Measurements from ENCODE around the gene TFEB.

The TFEB gene

DNA sequence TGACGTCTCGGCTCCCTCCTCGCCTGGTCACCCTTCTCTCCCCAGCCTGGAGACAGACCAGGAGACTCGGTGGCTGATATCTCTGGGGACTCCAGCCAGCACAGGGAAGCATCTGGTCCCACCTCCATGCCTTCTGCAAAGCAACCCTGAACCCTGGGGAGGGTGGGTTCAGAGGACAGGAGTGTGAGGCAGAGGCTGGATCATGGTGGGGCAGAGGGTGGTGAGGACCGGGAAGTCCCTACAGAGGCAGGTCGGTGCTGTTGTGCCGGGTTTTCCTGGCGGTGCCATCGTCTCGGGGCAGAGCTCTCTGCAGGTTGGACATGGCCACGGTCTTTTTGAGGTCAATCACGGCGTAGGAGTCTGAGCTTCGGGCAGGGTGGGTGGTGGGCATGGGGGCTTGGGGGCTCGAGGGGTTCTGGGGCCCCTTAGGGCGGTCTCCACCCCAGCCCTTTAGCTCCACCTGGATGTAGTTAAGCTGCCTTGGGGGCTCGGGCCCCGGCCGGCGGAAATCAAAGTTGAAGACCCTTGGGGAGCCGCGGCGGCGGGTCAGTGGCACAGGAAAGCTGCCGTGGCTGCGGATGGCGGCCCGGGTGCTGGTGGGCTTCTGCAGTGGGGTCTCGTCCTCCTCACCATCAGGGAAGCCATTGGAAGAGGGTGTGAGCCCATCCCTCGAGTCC, 35.1 kb upstream of the TFEB start:
- no peak for DNase-seq
- Histone ChIP-seq H2AK5ac (ENCODE audit: low read length) (peak overlapping the region; percentile 31), H3K36me3 (ENCODE audit: control insufficient read depth in 1 of 2, insufficient read depth in 2 of 2, low read length in 2 of 2) (peaks cover 29 to 38% of the 10 kb centered on the region in 2 experiments), H4K91ac (ENCODE audit: low read depth, low read length) (peak overlapping the region; percentile 40), H3K79me2 (ENCODE audit: control insufficient read depth, insufficient read depth, low read length, poor library complexity) (peaks cover 4% of the 10 kb centered on the region), H3K23ac (ENCODE audit: low read length) (no peak overlapping the region), H4K8ac (ENCODE audit: low read depth, low read length) (no peak overlapping the region), H2BK120ac (ENCODE audit: insufficient read depth, low read length, poor library complexity) (no peak overlapping the region), H3K27me3 (ENCODE audit: insufficient read depth, low read length) (no peaks in the 10 kb centered on the region), H3K4me1 (ENCODE audit: control insufficient read depth in 1 of 2, insufficient read depth in 2 of 2, low read length in 2 of 2) (peaks cover 25 to 30% of the 10 kb centered on the region in 2 experiments), H3K9me3 (ENCODE audit: insufficient read depth, low read depth, low read length) (no peaks in the 10 kb centered on the region), H3K18ac (ENCODE audit: low read length) (no peak overlapping the region), H3K79me1 (ENCODE audit: low read length) (peaks cover 22% of the 10 kb centered on the region), H3K4ac (ENCODE audit: low read depth, low read length) (no peak overlapping the region), H3K9ac (ENCODE audit: low read length) (no peak overlapping the region), H3K27ac (ENCODE audit: low read depth, low read length) (no peak overlapping the region), H2AFZ (ENCODE audit: insufficient read depth, low read length, poor library complexity) (no peak overlapping the region), H3K14ac (ENCODE audit: low read length) (peak overlapping the region; percentile 4), H3K4me2 (ENCODE audit: low read length) (no peak overlapping the region), H3K4me3 (ENCODE audit: low read depth, low read length) (no peak overlapping the region), H2BK5ac (ENCODE audit: low read depth, low read length, poor library complexity) (no peak overlapping the region), H2BK12ac (ENCODE audit: low read length) (peak overlapping the region; percentile 25), H4K12ac (ENCODE audit: low read depth, low read length) (no peak overlapping the region)
- no CpG with 5 or more reads among the region's 30 CpGs for WGBS (ENCODE audit: extremely low coverage, insufficient coverage, insufficient read length)

DNA sequence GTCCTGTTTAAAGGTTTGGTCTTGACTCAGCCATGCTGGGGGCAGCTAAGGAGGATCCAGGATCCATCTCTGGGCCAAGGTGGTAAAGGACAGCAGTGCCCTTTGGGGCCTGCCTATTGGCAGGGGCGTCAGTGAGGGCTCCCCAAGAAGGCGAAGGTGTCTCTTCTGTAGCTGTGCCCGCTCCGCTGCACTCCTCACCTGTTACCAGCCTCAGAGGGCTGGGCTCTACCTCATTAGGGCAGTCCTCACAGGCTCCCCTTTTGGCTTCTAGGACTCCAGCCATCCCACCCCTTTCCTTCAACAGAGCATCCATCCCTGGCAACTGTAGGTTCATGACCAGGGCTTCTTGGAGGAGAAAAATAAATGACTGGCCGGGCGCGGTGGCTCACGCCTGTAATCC, 34.0 kb upstream of the TFEB start:
- no peak overlapping the region for H2BK5ac ChIP-seq (ENCODE audit: low read depth, low read length, poor library complexity)
- peak overlapping the region; percentile 87 for H3K27ac ChIP-seq (ENCODE audit: low read depth, low read length)
- H4K91ac ChIP-seq (ENCODE audit: low read depth, low read length): peak overlapping the region; percentile 84
- peaks cover 4% of the 10 kb centered on the region for H3K79me2 ChIP-seq (ENCODE audit: control insufficient read depth, insufficient read depth, low read length, poor library complexity)
- peak overlapping the region; percentile 5 for H2AK5ac ChIP-seq (ENCODE audit: low read length)
- H3K9me3 ChIP-seq (ENCODE audit: insufficient read depth, low read depth, low read length): no peaks in the 10 kb centered on the region
- no peak overlapping the region for H3K4ac ChIP-seq (ENCODE audit: low read depth, low read length)
- no peak overlapping the region for H3K14ac ChIP-seq (ENCODE audit: low read length)
- peaks cover 25 to 30% of the 10 kb centered on the region in 2 experiments for H3K4me1 ChIP-seq (ENCODE audit: control insufficient read depth in 1 of 2, insufficient read depth in 2 of 2, low read length in 2 of 2)
- H2AFZ ChIP-seq (ENCODE audit: insufficient read depth, low read length, poor library complexity): no peak overlapping the region
- no peak overlapping the region for H3K9ac ChIP-seq (ENCODE audit: low read length)
- H4K12ac ChIP-seq (ENCODE audit: low read depth, low read length): no peak overlapping the region
- H3K36me3 ChIP-seq (ENCODE audit: control insufficient read depth in 1 of 2, insufficient read depth in 2 of 2, low read length in 2 of 2): peaks cover 22 to 27% of the 10 kb centered on the region in 2 experiments
- no peak overlapping the region for H3K4me3 ChIP-seq (ENCODE audit: low read depth, low read length)
- H3K4me2 ChIP-seq (ENCODE audit: low read length): no peak overlapping the region
- H2BK12ac ChIP-seq (ENCODE audit: low read length): peak overlapping the region; percentile 64
- H3K79me1 ChIP-seq (ENCODE audit: low read length): peaks cover 22% of the 10 kb centered on the region
- no CpG with 5 or more reads among the region's 8 CpGs for WGBS (ENCODE audit: extremely low coverage, insufficient coverage, insufficient read length)
- H4K8ac ChIP-seq (ENCODE audit: low read depth, low read length): no peak overlapping the region
- peak overlapping the region; percentile 4 for H3K18ac ChIP-seq (ENCODE audit: low read length)
- no peak overlapping the region for H3K23ac ChIP-seq (ENCODE audit: low read length)
- H2BK120ac ChIP-seq (ENCODE audit: insufficient read depth, low read length, poor library complexity): peak overlapping the region; percentile 46
- H3K27me3 ChIP-seq (ENCODE audit: insufficient read depth, low read length): no peaks in the 10 kb centered on the region
- DNase-seq: no peak

DNA sequence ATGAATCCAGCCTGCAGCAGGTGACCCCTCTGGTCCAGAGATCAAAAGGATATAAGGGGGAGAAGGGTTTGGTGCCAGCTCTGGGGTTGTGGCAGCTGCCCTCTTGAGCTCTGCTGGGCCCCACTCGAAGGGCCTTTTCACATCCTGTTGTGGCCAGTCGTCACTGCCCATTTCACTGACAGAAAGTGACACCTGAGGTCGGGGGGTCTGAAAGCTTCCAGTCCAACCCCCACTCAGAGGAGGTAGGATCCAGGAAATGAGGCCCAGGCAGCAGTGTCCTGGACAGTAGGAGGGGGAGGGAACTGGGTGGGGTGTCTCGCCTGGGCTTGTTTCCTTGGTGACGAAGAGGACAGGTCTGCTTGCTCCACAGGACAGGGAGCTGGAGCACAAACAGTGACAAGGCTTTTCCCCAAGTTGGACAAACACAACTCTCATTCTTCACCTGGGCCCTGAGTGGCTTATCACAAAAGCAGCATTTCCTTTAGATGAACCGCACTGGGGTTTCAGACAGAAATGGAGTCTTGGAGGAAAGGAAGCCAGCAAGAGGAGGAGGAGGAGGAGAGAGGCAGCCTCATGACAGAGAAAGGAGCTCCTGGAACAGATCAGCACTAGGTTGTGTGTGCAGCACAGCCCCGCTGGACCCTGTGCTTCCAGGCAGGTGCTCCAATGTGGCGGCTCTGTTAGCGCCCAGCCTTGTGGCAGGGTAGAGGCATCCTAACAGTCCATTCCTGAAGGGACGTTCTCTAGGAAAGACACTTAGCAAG, 33.3 kb upstream of the TFEB start:
- H3K27me3 ChIP-seq (ENCODE audit: insufficient read depth, low read length): no peaks in the 10 kb centered on the region

DNA sequence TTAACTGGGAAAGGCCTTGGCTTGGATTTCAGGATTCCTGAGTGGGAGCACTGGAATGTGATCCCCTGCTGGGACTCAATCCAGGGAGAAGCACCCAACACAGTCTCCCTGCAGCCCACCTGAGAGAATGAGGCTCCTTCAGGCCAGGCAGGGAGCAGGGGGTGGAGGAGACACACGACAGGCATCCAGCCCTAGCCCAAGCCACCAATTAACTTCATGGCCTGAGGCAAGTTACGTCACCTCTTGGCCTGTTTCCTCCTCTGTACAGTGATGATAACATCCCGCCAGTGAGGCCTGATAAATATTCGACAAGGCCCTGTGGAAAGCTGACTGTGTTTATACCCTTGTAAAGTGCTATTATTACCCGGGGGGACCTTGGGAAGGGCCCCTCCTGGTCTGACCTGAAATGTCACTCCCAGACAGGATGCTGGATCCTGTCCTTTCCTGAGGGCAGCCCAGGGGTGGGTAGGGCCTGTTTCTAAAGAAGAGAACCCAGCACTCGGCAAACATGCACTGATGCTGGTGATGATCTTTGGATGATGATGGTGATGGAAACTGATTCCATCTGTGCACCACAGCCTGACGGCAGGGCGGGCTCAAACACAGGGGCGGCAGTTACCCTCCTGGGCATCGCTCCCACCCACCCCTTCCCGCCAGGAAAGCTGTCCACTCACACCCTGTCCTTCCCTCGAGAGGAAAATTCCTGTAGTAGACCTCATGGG, 31.9 kb upstream of the TFEB start:
- peak overlapping the region; percentile 69 for H3K18ac ChIP-seq (ENCODE audit: low read length)
- H2AK5ac ChIP-seq (ENCODE audit: low read length): peak overlapping the region; percentile 65
- no peaks in the 10 kb centered on the region for H3K9me3 ChIP-seq (ENCODE audit: insufficient read depth, low read depth, low read length)
- DNase-seq: peak; percentile 97 to 99
- peak overlapping the region; percentile 28 for H3K4ac ChIP-seq (ENCODE audit: low read depth, low read length)
- peaks cover 4% of the 10 kb centered on the region for H3K79me2 ChIP-seq (ENCODE audit: control insufficient read depth, insufficient read depth, low read length, poor library complexity)
- no CpG with 5 or more reads among the region's 12 CpGs for WGBS (ENCODE audit: extremely low coverage, insufficient coverage, insufficient read length)
- peak overlapping the region; percentile 79 for H2BK120ac ChIP-seq (ENCODE audit: insufficient read depth, low read length, poor library complexity)
- peak overlapping the region; percentile 92 for H4K91ac ChIP-seq (ENCODE audit: low read depth, low read length)
- peak overlapping the region; percentile 81 for H2BK5ac ChIP-seq (ENCODE audit: low read depth, low read length, poor library complexity)
- peaks cover 25 to 30% of the 10 kb centered on the region in 2 experiments for H3K4me1 ChIP-seq (ENCODE audit: control insufficient read depth in 1 of 2, insufficient read depth in 2 of 2, low read length in 2 of 2)
- H3K27ac ChIP-seq (ENCODE audit: low read depth, low read length): peak overlapping the region; percentile 83
- peak overlapping the region; percentile 55 for H4K8ac ChIP-seq (ENCODE audit: low read depth, low read length)
- no peak overlapping the region for H2AFZ ChIP-seq (ENCODE audit: insufficient read depth, low read length, poor library complexity)
- H3K4me3 ChIP-seq (ENCODE audit: low read depth, low read length): no peak overlapping the region
- H3K27me3 ChIP-seq (ENCODE audit: insufficient read depth, low read length): no peaks in the 10 kb centered on the region
- H3K23ac ChIP-seq (ENCODE audit: low read length): no peak overlapping the region
- peak overlapping the region; percentile 71 for H3K14ac ChIP-seq (ENCODE audit: low read length)
- peaks cover 22% of the 10 kb centered on the region for H3K79me1 ChIP-seq (ENCODE audit: low read length)
- peak overlapping the region; percentile 42 for H2BK12ac ChIP-seq (ENCODE audit: low read length)
- peak overlapping the region; percentile 38 for H3K4me2 ChIP-seq (ENCODE audit: low read length)
- H4K12ac ChIP-seq (ENCODE audit: low read depth, low read length): no peak overlapping the region
- H3K36me3 ChIP-seq (ENCODE audit: control insufficient read depth in 1 of 2, insufficient read depth in 2 of 2, low read length in 2 of 2): peaks cover 17 to 18% of the 10 kb centered on the region in 2 experiments
- H3K9ac ChIP-seq (ENCODE audit: low read length): no peak overlapping the region

More for the DNA sequence above, 33.3 kb upstream of the TFEB start:
- Histone ChIP-seq H3K9ac (ENCODE audit: low read length) (no peak overlapping the region), H3K23ac (ENCODE audit: low read length) (no peak overlapping the region), H3K27ac (ENCODE audit: low read depth, low read length) (peak overlapping the region; percentile 87), H4K91ac (ENCODE audit: low read depth, low read length) (peak overlapping the region; percentile 84), H3K79me1 (ENCODE audit: low read length) (peaks cover 22% of the 10 kb centered on the region), H4K8ac (ENCODE audit: low read depth, low read length) (peak overlapping the region; percentile 59), H4K12ac (ENCODE audit: low read depth, low read length) (peak overlapping the region; percentile 23), H2BK120ac (ENCODE audit: insufficient read depth, low read length, poor library complexity) (peak overlapping the region; percentile 85), H3K18ac (ENCODE audit: low read length) (peak overlapping the region; percentile 61), H3K4me2 (ENCODE audit: low read length) (peak overlapping the region; percentile 27), H2BK12ac (ENCODE audit: low read length) (peak overlapping the region; percentile 82), H3K9me3 (ENCODE audit: insufficient read depth, low read depth, low read length) (no peaks in the 10 kb centered on the region), H3K4me1 (ENCODE audit: control insufficient read depth in 1 of 2, insufficient read depth in 2 of 2, low read length in 2 of 2) (peaks cover 25 to 30% of the 10 kb centered on the region in 2 experiments), H2AFZ (ENCODE audit: insufficient read depth, low read length, poor library complexity) (no peak overlapping the region), H3K36me3 (ENCODE audit: control insufficient read depth in 1 of 2, insufficient read depth in 2 of 2, low read length in 2 of 2) (peaks cover 22 to 26% of the 10 kb centered on the region in 2 experiments), H3K4ac (ENCODE audit: low read depth, low read length) (peak overlapping the region; percentile 66), H2AK5ac (ENCODE audit: low read length) (peak overlapping the region; percentile 77), H3K14ac (ENCODE audit: low read length) (peak overlapping the region; percentile 62), H3K4me3 (ENCODE audit: low read depth, low read length) (no peak overlapping the region), H2BK5ac (ENCODE audit: low read depth, low read length, poor library complexity) (peak overlapping the region; percentile 87), H3K79me2 (ENCODE audit: control insufficient read depth, insufficient read depth, low read length, poor library complexity) (peaks cover 4% of the 10 kb centered on the region)
- no peak for DNase-seq
- no CpG with 5 or more reads among the region's 10 CpGs for WGBS (ENCODE audit: extremely low coverage, insufficient coverage, insufficient read length)
